Endodermal cell (in vitro differentiated cells): ENCODE data around the gene DDX10. TPM values are rescaled to one million over a fixed set of nuclear protein-coding genes. Genes with fewer than 3 reads are reported as not detected.

Experiments
- DNase-seq: peaks from one replicate; pipeline ENCODE4 v3.0.0-alpha.2; 2017
- H3K27ac ChIP-seq: 2 replicates; pipeline ENCODE4 v1.5.1; 2013; ENCODE audit warnings: mild to moderate bottlenecking, low read depth, low read length, moderate library complexity
- H3K27me3 ChIP-seq: 2 replicates; pipeline ENCODE4 v1.6.1; 2013; ENCODE audit warnings: mild to moderate bottlenecking, low read length, moderate library complexity; ENCODE audit not compliant: insufficient read depth, control insufficient read depth, poor library complexity, severe bottlenecking
- H3K36me3 ChIP-seq: 2 replicates; pipeline ENCODE4 v1.7.0; 2013; ENCODE audit warnings: mild to moderate bottlenecking, low read length, moderate library complexity; ENCODE audit not compliant: control insufficient read depth, insufficient read depth
- H3K4me1 ChIP-seq: one replicate; pipeline ENCODE4 v1.7.0; 2013; ENCODE audit warnings: low read length; ENCODE audit not compliant: control insufficient read depth, insufficient read depth
- H3K4me3 ChIP-seq: 2 replicates; pipeline ENCODE4 v1.5.1; 2013; ENCODE audit warnings: mild to moderate bottlenecking, low read length, moderate library complexity
- H3K9ac ChIP-seq: 2 replicates; pipeline ENCODE4 v1.6.1; 2013; ENCODE audit warnings: mild to moderate bottlenecking, low read length, moderate library complexity; ENCODE audit not compliant: poor library complexity, severe bottlenecking; ENCODE audit errors: extremely low read depth
- H3K9me3 ChIP-seq: 2 replicates; pipeline ENCODE4 v1.6.1; 2013; ENCODE audit warnings: mild to moderate bottlenecking, low read length, moderate library complexity; ENCODE audit not compliant: control insufficient read depth
- H3K27ac Mint-ChIP-seq: 2 replicates; pipeline ENCODE4 v1.8.0; 2020; ENCODE audit warnings: mixed read lengths
- H3K27me3 Mint-ChIP-seq: 2 replicates; pipeline ENCODE4 v1.8.0; 2021; ENCODE audit warnings: mild to moderate bottlenecking, mixed read lengths; ENCODE audit not compliant: insufficient read depth
- H3K36me3 Mint-ChIP-seq: 2 replicates; pipeline ENCODE4 v1.8.0; 2020; ENCODE audit warnings: low read depth, mixed read lengths
- H3K4me1 Mint-ChIP-seq: 2 replicates; pipeline ENCODE4 v1.8.0; 2020; ENCODE audit warnings: mixed read lengths
- H3K4me3 Mint-ChIP-seq: 2 replicates; pipeline ENCODE4 v1.8.0; 2020; ENCODE audit warnings: mild to moderate bottlenecking, moderate library complexity, mixed read lengths
- H3K9me3 Mint-ChIP-seq: 2 replicates; pipeline ENCODE4 v1.8.0; 2020; ENCODE audit warnings: mild to moderate bottlenecking, mixed read lengths
- WGBS, 2 experiments: methylation state at CpG; one replicate each; pipeline versions ENCODE4 v1.1.5 to v1.1.7; 2013; ENCODE audit warnings: missing lambda C conversion rate in 2 of 2, mixed read lengths in 1 of 2; ENCODE audit not compliant: insufficient coverage in 1 of 2, insufficient read length in 1 of 2; 5-methylcytosine and 5-hydroxymethylcytosine counted together
- total RNA-seq, 2 donors: library from RNA; stranded (reverse); fragmentation: NEBNext Ultra II Directional in 1 of 2; extraction: Animal tissue kit (Norgen Biotek cat#: 25700) in 1 of 2; gene quantifications; 2 replicates in 1 of 2; 3 replicates in 1 of 2; pipeline ENCODE4 v1.2.1, GENCODE V29; 2021
- TF ChIP-seq, protein P1 (sequence below): fragments of 200-600 bp; sonication (generic); conservative IDR thresholded peaks from 2 replicates; pipeline ENCODE4 v1.5.0; 2021; ENCODE audit warnings: antibody characterized with exemption, mild to moderate bottlenecking

Gene DDX10
- total RNA-seq, 2 donors from 2014 or later: 31.1 to 32.7 TPM

GRCh38 chr11:108859510-108859909 is 194.6 kb downstream of the DDX10 start:
- Histone ChIP-seq H3K9me3 (no peaks in the 10 kb centered on the region), H3K4me3 (no peak overlapping the region), H3K27me3 (no peaks in the 10 kb centered on the region), H3K36me3 (no peaks in the 10 kb centered on the region), H3K9ac (no peak overlapping the region), H3K4me1 (no peaks in the 10 kb centered on the region), H3K27ac (no peak overlapping the region)
- WGBS, 2 experiments: 93% methylated on average over 1 of the region's 1 CpG; no CpG with 5 or more reads in 1 of the 2 experiments
- H3K36me3 Mint-ChIP-seq: no peaks in the 10 kb centered on the region
- no peak overlapping the region for H3K4me3 Mint-ChIP-seq
- H3K27me3 Mint-ChIP-seq: no peaks in the 10 kb centered on the region
- H3K9me3 Mint-ChIP-seq: no peaks in the 10 kb centered on the region
- peaks cover 11% of the 10 kb centered on the region for H3K4me1 Mint-ChIP-seq
- no peak overlapping the region for H3K27ac Mint-ChIP-seq
- DNase-seq: no peak
- TF ChIP-seq, protein P1, sequence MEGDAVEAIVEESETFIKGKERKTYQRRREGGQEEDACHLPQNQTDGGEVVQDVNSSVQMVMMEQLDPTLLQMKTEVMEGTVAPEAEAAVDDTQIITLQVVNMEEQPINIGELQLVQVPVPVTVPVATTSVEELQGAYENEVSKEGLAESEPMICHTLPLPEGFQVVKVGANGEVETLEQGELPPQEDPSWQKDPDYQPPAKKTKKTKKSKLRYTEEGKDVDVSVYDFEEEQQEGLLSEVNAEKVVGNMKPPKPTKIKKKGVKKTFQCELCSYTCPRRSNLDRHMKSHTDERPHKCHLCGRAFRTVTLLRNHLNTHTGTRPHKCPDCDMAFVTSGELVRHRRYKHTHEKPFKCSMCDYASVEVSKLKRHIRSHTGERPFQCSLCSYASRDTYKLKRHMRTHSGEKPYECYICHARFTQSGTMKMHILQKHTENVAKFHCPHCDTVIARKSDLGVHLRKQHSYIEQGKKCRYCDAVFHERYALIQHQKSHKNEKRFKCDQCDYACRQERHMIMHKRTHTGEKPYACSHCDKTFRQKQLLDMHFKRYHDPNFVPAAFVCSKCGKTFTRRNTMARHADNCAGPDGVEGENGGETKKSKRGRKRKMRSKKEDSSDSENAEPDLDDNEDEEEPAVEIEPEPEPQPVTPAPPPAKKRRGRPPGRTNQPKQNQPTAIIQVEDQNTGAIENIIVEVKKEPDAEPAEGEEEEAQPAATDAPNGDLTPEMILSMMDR: no peak

DNA sequence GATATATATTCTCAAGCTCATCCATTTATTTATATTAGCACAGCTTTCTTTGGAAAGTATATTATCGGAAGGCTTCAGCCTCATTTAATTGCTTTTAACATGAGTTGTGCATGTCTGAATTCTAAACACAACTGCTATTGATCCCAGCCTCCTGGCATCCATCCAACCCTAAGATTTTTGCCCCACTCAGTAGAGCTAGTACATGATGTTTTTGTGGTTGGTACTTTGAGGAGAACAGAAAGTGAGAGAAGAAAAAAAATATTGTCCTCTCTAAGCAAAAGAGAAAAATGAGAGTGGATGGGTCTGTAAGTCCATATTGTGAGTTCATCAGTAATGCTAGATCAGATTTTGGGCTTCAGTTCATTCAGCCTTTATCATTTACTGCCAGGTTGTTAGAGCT is 198.7 kb downstream of the DDX10 start:
- no peaks in the 10 kb centered on the region for H3K4me1 ChIP-seq
- H3K36me3 ChIP-seq: no peaks in the 10 kb centered on the region
- no peaks in the 10 kb centered on the region for H3K27me3 ChIP-seq
- TF ChIP-seq, protein P1: no peak
- no peak overlapping the region for H3K4me3 Mint-ChIP-seq
- no peaks in the 10 kb centered on the region for H3K9me3 Mint-ChIP-seq
- H3K36me3 Mint-ChIP-seq: no peaks in the 10 kb centered on the region
- H3K27ac ChIP-seq: no peak overlapping the region
- H3K4me1 Mint-ChIP-seq: peaks cover 21% of the 10 kb centered on the region
- 100% methylated on average over 1 of the region's 1 CpG; no CpG with 5 or more reads in 1 of the 2 experiments for WGBS, 2 experiments
- DNase-seq: no peak
- H3K9me3 ChIP-seq: no peaks in the 10 kb centered on the region
- H3K27ac Mint-ChIP-seq: no peak overlapping the region
- H3K9ac ChIP-seq: no peak overlapping the region
- no peak overlapping the region for H3K4me3 ChIP-seq
- no peaks in the 10 kb centered on the region for H3K27me3 Mint-ChIP-seq

DNA sequence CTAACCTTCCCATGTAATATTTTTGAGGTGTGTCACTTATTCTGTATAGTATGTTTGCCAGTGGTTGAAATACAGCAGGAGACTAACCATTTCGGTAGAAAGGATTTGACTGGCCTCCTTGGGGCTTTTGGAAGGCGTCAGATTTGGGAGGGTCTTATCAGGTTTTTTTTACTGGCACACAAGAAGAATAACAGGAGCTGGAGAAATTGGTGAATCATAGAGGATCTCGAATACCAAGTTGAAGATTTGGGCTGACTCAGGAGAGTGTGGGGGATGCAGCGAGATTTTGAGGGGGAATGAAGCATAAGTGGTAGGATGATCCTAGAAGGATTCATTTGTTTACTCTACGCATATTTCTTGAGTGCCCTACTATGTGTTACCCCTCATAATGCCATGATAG is 200.5 kb downstream of the DDX10 start:
- 89 to 96% methylated on average over 4 to 5 of the region's 5 CpGs for WGBS, 2 experiments
- no peaks in the 10 kb centered on the region for H3K9me3 ChIP-seq
- Mint-ChIP-seq H3K4me1 (peaks cover 29% of the 10 kb centered on the region), H3K27me3 (no peaks in the 10 kb centered on the region), H3K9me3 (no peaks in the 10 kb centered on the region), H3K27ac (no peak overlapping the region), H3K4me3 (no peak overlapping the region), H3K36me3 (no peaks in the 10 kb centered on the region)
- H3K27ac ChIP-seq: no peak overlapping the region
- H3K36me3 ChIP-seq: no peaks in the 10 kb centered on the region
- H3K27me3 ChIP-seq: no peaks in the 10 kb centered on the region
- no peak overlapping the region for H3K4me3 ChIP-seq
- H3K9ac ChIP-seq: no peak overlapping the region
- H3K4me1 ChIP-seq: no peaks in the 10 kb centered on the region
- no peak for DNase-seq
- TF ChIP-seq, protein P1: no peak
